SU-DHL-6 (cell line): ENCODE results near the gene FARSB.

Experiments used
- H2AFZ ChIP-seq: fragments of 200-600 bp; sonication (generic); 2 replicates; pipeline ENCODE4 v1.6.1; 2014; ENCODE audit warnings: low read depth, mild to moderate bottlenecking, moderate library complexity, mixed read lengths, antibody characterized with exemption, low read length; ENCODE audit not compliant: severe bottlenecking
- H3F3A ChIP-seq: fragments of 200-600 bp; shearing (Covaris generic); 2 replicates; pipeline ENCODE4 v1.6.0; 2016; ENCODE audit warnings: antibody characterized with exemption, mild to moderate bottlenecking; ENCODE audit not compliant: insufficient read depth
- H3K27ac ChIP-seq: fragments of 200-600 bp; sonication (generic); 2 replicates; pipeline ENCODE4 v1.5.1; 2016; ENCODE audit warnings: low read depth, mild to moderate bottlenecking, low read length, moderate library complexity, mixed read lengths
- H3K27me3 ChIP-seq: fragments of 200-600 bp; sonication (generic), shearing (Covaris generic); 2 replicates; pipeline ENCODE4 v1.6.0; 2014; ENCODE audit warnings: mild to moderate bottlenecking, low read length
- H3K36me3 ChIP-seq: fragments of 200-600 bp; sonication (generic); 2 replicates; pipeline ENCODE4 v1.6.1; 2014; ENCODE audit warnings: mild to moderate bottlenecking, low read length, mixed read lengths
- H3K4me2 ChIP-seq: fragments of 300-600, 200-600 bp; shearing (Covaris generic), sonication (generic); 2 replicates; pipeline ENCODE4 v1.6.0; 2014; ENCODE audit warnings: low read length, low read depth, mild to moderate bottlenecking; ENCODE audit not compliant: poor library complexity, severe bottlenecking
- H3K4me3 ChIP-seq: fragments of 200-600 bp; sonication (generic); 2 replicates; pipeline ENCODE4 v1.5.1; 2014; ENCODE audit warnings: antibody characterized with exemption, low read length, mild to moderate bottlenecking, mixed read lengths; ENCODE audit not compliant: insufficient read depth, poor library complexity, severe bottlenecking
- H3K79me2 ChIP-seq: fragments of 200-600 bp; sonication (generic); 2 replicates; pipeline ENCODE4 v1.6.1; 2014; ENCODE audit warnings: mild to moderate bottlenecking, low read length, moderate library complexity; ENCODE audit not compliant: insufficient read depth
- H3K9ac ChIP-seq: fragments of 200-600 bp; sonication (generic); 2 replicates; pipeline ENCODE4 v1.7.0; 2014; ENCODE audit warnings: mild to moderate bottlenecking, low read length
- H3K9me2 ChIP-seq: fragments of 200-600 bp; sonication (generic); replicated peaks from 2 replicates; pipeline ENCODE4 v1.6.1; 2014; ENCODE audit warnings: low read length; ENCODE audit not compliant: insufficient read depth
- H3K9me3 ChIP-seq: fragments of 200-600 bp; sonication (generic); 2 replicates; pipeline ENCODE4 v1.6.1; 2014; ENCODE audit warnings: low read length, mixed read lengths; ENCODE audit not compliant: insufficient read depth
- H4K20me1 ChIP-seq: fragments of 200-600 bp; sonication (generic); 2 replicates; pipeline ENCODE4 v1.6.1; 2014; ENCODE audit warnings: low read depth, mild to moderate bottlenecking, antibody characterized with exemption, low read length, moderate library complexity, mixed read lengths
- CTCF ChIP-seq: fragments of 200-600 bp; sonication (generic); IDR thresholded peaks from one replicate; pipeline ENCODE4 v1.5.1; 2017; ENCODE audit warnings: antibody characterized with exemption, mild to moderate bottlenecking, low read length, moderate library complexity; ENCODE audit not compliant: insufficient read depth, poor library complexity, severe bottlenecking
- EZH2phosphoT487 ChIP-seq: fragments of 200-600 bp; sonication (generic), shearing (Covaris generic); conservative IDR thresholded peaks from 2 replicates; pipeline ENCODE4 v1.6.1; 2018; ENCODE audit warnings: mild to moderate bottlenecking, antibody characterized with exemption, low read length, moderate library complexity, mixed read lengths

FARSB gene

GRCh38 chr2:222637067-222637466 is 18.8 kb downstream of the FARSB start:
- Histone ChIP-seq H3K9me2 (no peaks in the 10 kb centered on the region), H3K36me3 (peaks cover 74% of the 10 kb centered on the region), H3K9me3 (no peaks in the 10 kb centered on the region), H3K4me2 (no peak overlapping the region), H4K20me1 (no peaks in the 10 kb centered on the region), H3K79me2 (peaks cover 7% of the 10 kb centered on the region), H3K9ac (no peak overlapping the region), H3K27ac (no peak overlapping the region), H3F3A (no peaks in the 10 kb centered on the region; the same call in 1 of the 2 replicates), H2AFZ (no peak overlapping the region), H3K4me3 (no peak overlapping the region), H3K27me3 (no peaks in the 10 kb centered on the region)
- TF ChIP-seq CTCF: no peak
- TF ChIP-seq EZH2phosphoT487: no peak

- H3K27ac ChIP-seq: no peak overlapping the region
- H4K20me1 ChIP-seq: no peaks in the 10 kb centered on the region
- TF ChIP-seq CTCF (no peak), EZH2phosphoT487 (no peak)
- no peak overlapping the region for H2AFZ ChIP-seq
- H3K9ac ChIP-seq: no peak overlapping the region
- peaks cover 7% of the 10 kb centered on the region for H3K79me2 ChIP-seq
- peaks cover 78% of the 10 kb centered on the region for H3K36me3 ChIP-seq
- H3K4me3 ChIP-seq: no peak overlapping the region
- H3K9me2 ChIP-seq: no peaks in the 10 kb centered on the region
- H3K9me3 ChIP-seq: no peaks in the 10 kb centered on the region
- H3K4me2 ChIP-seq: no peak overlapping the region
- H3K27me3 ChIP-seq: no peaks in the 10 kb centered on the region
- H3F3A ChIP-seq: peaks cover 6% of the 10 kb centered on the region; the same call in 1 of the 2 replicates
These were observed 20.6 kb downstream of the FARSB start for GRCh38 chr2:222635295-222635694.

- Histone ChIP-seq H3K9me3 (no peaks in the 10 kb centered on the region), H3F3A (peaks cover 6% of the 10 kb centered on the region; the same call in 1 of the 2 replicates), H3K4me2 (no peak overlapping the region), H3K4me3 (no peak overlapping the region), H4K20me1 (no peaks in the 10 kb centered on the region), H3K27ac (no peak overlapping the region), H3K36me3 (peaks cover 68% of the 10 kb centered on the region), H3K9ac (no peak overlapping the region), H3K27me3 (no peaks in the 10 kb centered on the region), H3K79me2 (no peaks in the 10 kb centered on the region), H2AFZ (no peak overlapping the region), H3K9me2 (no peaks in the 10 kb centered on the region)
- no peak for TF ChIP-seq EZH2phosphoT487
- no peak for TF ChIP-seq CTCF
These were observed 28.1 kb downstream of the FARSB start for GRCh38 chr2:222627764-222628163.
